ENCODE results near the gene LBHD2. TPM values are rescaled to one million over a fixed set of nuclear protein-coding genes. Genes with fewer than 3 reads are reported as not detected.

The LBHD2 gene
- total and polyA plus RNA-seq, 10 of the 15 experiments (the other 5 are each of a cell fraction or from before 2014, with no cell fraction given) = not detected

DNA sequence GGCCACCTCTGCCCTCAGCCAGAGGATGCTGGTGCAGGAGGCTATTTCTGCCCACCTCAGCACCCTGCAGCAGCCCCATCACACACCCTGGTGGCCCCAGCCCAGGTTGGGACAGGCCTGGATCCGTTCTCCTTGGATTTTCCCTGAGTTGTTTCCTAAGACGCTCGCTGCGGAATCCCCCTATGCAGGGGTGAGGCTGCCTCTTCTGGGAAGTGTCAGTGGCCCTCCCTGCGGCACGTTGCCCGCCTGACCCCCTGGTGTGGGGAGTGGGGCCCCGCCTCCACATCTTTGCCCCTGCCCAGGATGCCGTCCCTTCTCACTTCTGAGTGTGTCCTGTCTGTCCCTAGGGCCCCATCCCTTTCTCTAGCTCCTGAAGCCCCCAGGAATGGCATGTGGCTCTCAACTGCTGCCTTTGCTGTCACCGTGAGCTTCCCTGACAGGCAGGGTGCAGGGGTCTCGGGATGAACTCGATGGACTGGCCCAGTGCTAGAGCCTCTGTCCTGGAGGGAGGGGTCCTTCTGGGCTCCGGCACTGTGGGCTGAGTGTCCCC, 9.9 kb downstream of the LBHD2 start:
- Histone ChIP-seq H3K27me3 (replicated peaks in 1 of 2; ENCODE audit: control insufficient read depth in 2 of 2, insufficient read depth in 2 of 2, low read length in 1 of 2) (no peaks in the 10 kb centered on the region), H3K79me2 (ENCODE audit: control insufficient read depth, insufficient read depth, low read length) (no peaks in the 10 kb centered on the region), H3K4me3 (no peak overlapping the region), H3K27ac (ENCODE audit: control insufficient read depth, insufficient read depth) (no peak overlapping the region), H4K20me1 (ENCODE audit: control insufficient read depth, insufficient read depth) (no peaks in the 10 kb centered on the region), H3K36me3 (ENCODE audit: control insufficient read depth in 2 of 2, insufficient read depth in 2 of 2, low read length in 1 of 2) (no peaks in the 10 kb centered on the region), H3K4me2 (ENCODE audit: control insufficient read depth, insufficient read depth) (no peak overlapping the region), H3K4me1 (ENCODE audit: control insufficient read depth, insufficient read depth, low read length) (peaks cover 13% of the 10 kb centered on the region), H3K9ac (ENCODE audit: control insufficient read depth, insufficient read depth, low read length) (no peak overlapping the region), H2AFZ (ENCODE audit: control insufficient read depth, low read depth, low read length) (no peak overlapping the region), H3K9me3 (replicated peaks; ENCODE audit: control insufficient read depth, insufficient read depth, low read length) (no peaks in the 10 kb centered on the region)
- POLR2A ChIA-PET = no interaction called here
- CTCF ChIA-PET = interaction anchor here (2.8 kb wide), 1 partner anchor 20 kb away, joined by 9 read pairs; no protein-coding TSS in a partner anchor
- WGBS (ENCODE audit: insufficient coverage, insufficient replicate concordance, low lambda C conversion rate, missing lambda C conversion rate) = 69% methylated on average over 13 of the region's 13 CpGs
- TF ChIP-seq ASH2L (IDR thresholded peaks at IDR 0.05; ENCODE audit: borderline replicate concordance, low read depth) (no peak), NFYA (IDR thresholded peaks at IDR 0.05; ENCODE audit: borderline replicate concordance, low read depth, low read length) (no peak), JUND (IDR thresholded peaks at IDR 0.05; ENCODE audit: low read depth, low read length) (no peak), WRNIP1 (IDR thresholded peaks at IDR 0.05; ENCODE audit: borderline replicate concordance, low read depth, low read length) (no peak), RFX5 (IDR thresholded peaks at IDR 0.05; ENCODE audit: low read depth, low read length) (no peak), CHD1 (IDR thresholded peaks at IDR 0.05; ENCODE audit: low read depth, low read length) (no peak), NFYB (IDR thresholded peaks at IDR 0.05; ENCODE audit: insufficient read depth, low read depth, low read length) (no peak), POLR2A (IDR thresholded peaks at IDR 0.05; ENCODE audit: low read depth, low read length) (no peak), ZNF384 (IDR thresholded peaks at IDR 0.05; ENCODE audit: borderline replicate concordance, low read depth, low read length) (no peak)
- TF ChIP-seq, protein P1, sequence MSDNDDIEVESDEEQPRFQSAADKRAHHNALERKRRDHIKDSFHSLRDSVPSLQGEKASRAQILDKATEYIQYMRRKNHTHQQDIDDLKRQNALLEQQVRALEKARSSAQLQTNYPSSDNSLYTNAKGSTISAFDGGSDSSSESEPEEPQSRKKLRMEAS (IDR thresholded peaks at IDR 0.05; ENCODE audit: low read depth, low read length) = no peak
- ATAC-seq (no peak), FAIRE-seq (no peak), DNase-seq (ENCODE audit: low read depth, low spot score) (no peak)
- intact Hi-C loops (cut with micrococcal nuclease; ENCODE audit: unreplicated experiment) (no loop called here), in situ Hi-C loops (cut with MboI) (no loop called here)
- BruUV-seq (replicated peaks) = no TSS peak
- RAD21 ChIA-PET (ENCODE audit: unreplicated experiment) = interaction anchor here (0.7 to 2.7 kb wide), 2 partner anchors 11 to 13 kb away, joined by 3 to 17 read pairs; no protein-coding TSS in a partner anchor
- SMC1A ChIA-PET (ENCODE audit: uncharacterized antibody, unreplicated experiment) = no interaction called here
